Mesendoderm (in vitro differentiated cells): ENCODE measurements around the gene CENPM.
"Not testable (repeated sequence)": the region's sequence is repeated elsewhere in the genome, so short reads cannot be mapped to it uniquely, and the experiment has no call there.

Experiments
- DNase-seq: peaks from one replicate; pipeline ENCODE4 v3.0.0; 2013
- H2AK5ac ChIP-seq: 2 replicates; pipeline ENCODE4 v1.6.1; 2013; ENCODE audit warnings: low read length, inconsistent platforms
- H2BK120ac ChIP-seq: 2 replicates; pipeline ENCODE4 v1.6.1; 2013; ENCODE audit warnings: low read depth, mild to moderate bottlenecking, low read length, moderate library complexity, mixed read lengths
- H2BK15ac ChIP-seq: replicated peaks from 2 replicates; pipeline ENCODE4 v1.6.1; 2013; ENCODE audit warnings: low read depth, mild to moderate bottlenecking, moderate library complexity
- H2BK5ac ChIP-seq: 2 replicates; pipeline ENCODE4 v1.6.1; 2013; ENCODE audit warnings: low read length, inconsistent platforms
- H3K18ac ChIP-seq: 2 replicates; pipeline ENCODE4 v1.6.1; 2013; ENCODE audit warnings: mild to moderate bottlenecking, low read length, mixed read lengths
- H3K23ac ChIP-seq: one replicate; pipeline ENCODE4 v1.6.1; 2013; ENCODE audit warnings: low read length
- H3K27ac ChIP-seq: 2 replicates; pipeline ENCODE4 v1.5.1; 2013; ENCODE audit warnings: low read depth, mild to moderate bottlenecking, inconsistent platforms, low read length, moderate library complexity
- H3K27me3 ChIP-seq: 2 replicates; pipeline ENCODE4 v1.6.1; 2013; ENCODE audit warnings: low read length, control low read depth, mild to moderate bottlenecking, inconsistent platforms; ENCODE audit not compliant: insufficient read depth, poor library complexity
- H3K36me3 ChIP-seq: 2 replicates; pipeline ENCODE4 v1.6.1; 2013; ENCODE audit warnings: low read length, inconsistent platforms; ENCODE audit not compliant: control insufficient read depth, insufficient read depth
- H3K4ac ChIP-seq: one replicate; pipeline ENCODE4 v1.6.1; 2013; ENCODE audit warnings: low read depth, mild to moderate bottlenecking, low read length, moderate library complexity
- H3K4me1 ChIP-seq: 2 replicates; pipeline ENCODE4 v1.6.1; 2013; ENCODE audit warnings: low read depth, low read length, inconsistent platforms; ENCODE audit not compliant: control insufficient read depth
- H3K4me2 ChIP-seq: 2 replicates; pipeline ENCODE4 v1.6.1; 2013; ENCODE audit warnings: low read length
- H3K4me3 ChIP-seq: 2 replicates; pipeline ENCODE4 v1.5.1; 2013; ENCODE audit warnings: mild to moderate bottlenecking, low read length
- H3K56ac ChIP-seq: one replicate; pipeline ENCODE4 v1.6.1; 2013; ENCODE audit warnings: low read length
- H3K79me1 ChIP-seq: 2 replicates; pipeline ENCODE4 v1.6.1; 2013; ENCODE audit warnings: low read length, inconsistent platforms
- H3K79me2 ChIP-seq: 2 replicates; pipeline ENCODE4 v1.6.1; 2013; ENCODE audit warnings: mild to moderate bottlenecking, low read length; ENCODE audit not compliant: control insufficient read depth, insufficient read depth
- H3K9ac ChIP-seq: 2 replicates; pipeline ENCODE4 v1.6.1; 2013; ENCODE audit warnings: low read length, inconsistent platforms
- H4K5ac ChIP-seq: one replicate; pipeline ENCODE4 v1.6.1; 2013; ENCODE audit warnings: low read length
- H4K8ac ChIP-seq: one replicate; pipeline ENCODE4 v1.6.1; 2013; ENCODE audit warnings: low read depth, mild to moderate bottlenecking, control low read depth, low read length, moderate library complexity
- WGBS: extraction: QIAGEN DNeasy Blood & Tissue Kit; methylation state at CpG from one replicate; pipeline ENCODE4 v1.1.7; 2013; ENCODE audit warnings: low lambda C conversion rate, missing lambda C conversion rate; ENCODE audit not compliant: insufficient coverage; ENCODE audit errors: extremely low coverage; 5-methylcytosine and 5-hydroxymethylcytosine counted together

Gene CENPM

GRCh38 chr22:41948928-41949296, 2.0 kb upstream of the CENPM start:
- H3K79me1 ChIP-seq, H3K4me1 ChIP-seq, H3K18ac ChIP-seq, H3K36me3 ChIP-seq, H3K23ac ChIP-seq, H3K27me3 ChIP-seq, H2BK5ac ChIP-seq, H3K4me3 ChIP-seq, H3K9ac ChIP-seq, H3K79me2 ChIP-seq, H4K5ac ChIP-seq, H3K4me2 ChIP-seq, H2BK15ac ChIP-seq, H3K4ac ChIP-seq, H4K8ac ChIP-seq, H2AK5ac ChIP-seq, DNase-seq, H2BK120ac ChIP-seq, H3K27ac ChIP-seq, H3K56ac ChIP-seq: not testable (repeated sequence)
- no CpG with 5 or more reads among the region's 8 CpGs for WGBS

- Histone ChIP-seq H3K27ac (no peak overlapping the region), H3K4me3 (no peak overlapping the region), H3K79me1 (peaks cover 2% of the 10 kb centered on the region), H4K5ac (no peak overlapping the region), H2BK120ac (no peak overlapping the region), H3K4ac (no peak overlapping the region), H2BK15ac (no peak overlapping the region), H3K9ac (no peak overlapping the region), H3K36me3 (peaks cover 3% of the 10 kb centered on the region), H3K23ac (no peak overlapping the region), H2BK5ac (no peak overlapping the region), H3K56ac (no peak overlapping the region), H3K4me1 (peaks cover 5% of the 10 kb centered on the region), H3K79me2 (peaks cover 8% of the 10 kb centered on the region), H3K18ac (no peak overlapping the region), H3K4me2 (no peak overlapping the region), H2AK5ac (no peak overlapping the region), H4K8ac (no peak overlapping the region), H3K27me3 (no peaks in the 10 kb centered on the region)
- no peak for DNase-seq
- no CpG with 5 or more reads among the region's 2 CpGs for WGBS
Measured at GRCh38 chr22:41948142-41948541, 1.2 kb upstream of the CENPM start.

- Histone ChIP-seq H3K23ac (no peak overlapping the region), H3K9ac (peak overlapping the region; percentile 62), H3K4me3 (no peak overlapping the region), H2BK5ac (no peak overlapping the region), H3K79me1 (peaks cover 2% of the 10 kb centered on the region), H3K27me3 (no peaks in the 10 kb centered on the region), H4K8ac (no peak overlapping the region), H3K4ac (peak overlapping the region; percentile 70), H2BK15ac (no peak overlapping the region), H3K56ac (peak overlapping the region; percentile 81), H4K5ac (no peak overlapping the region), H2AK5ac (no peak overlapping the region), H3K27ac (no peak overlapping the region), H3K36me3 (peaks cover 3% of the 10 kb centered on the region), H3K4me2 (no peak overlapping the region), H2BK120ac (no peak overlapping the region), H3K4me1 (peaks cover 5% of the 10 kb centered on the region), H3K18ac (no peak overlapping the region), H3K79me2 (peaks cover 8% of the 10 kb centered on the region)
- WGBS, result no CpG with 5 or more reads among the region's 21 CpGs
- DNase-seq, result no peak
Measured at GRCh38 chr22:41947424-41948080, 600 bp upstream of the CENPM start.

GRCh38 chr22:41943661-41944209, 3.2 kb downstream of the CENPM start:
- no peak overlapping the region for H3K4ac ChIP-seq
- no CpG with 5 or more reads among the region's 9 CpGs for WGBS
- no peaks in the 10 kb centered on the region for H3K4me1 ChIP-seq
- H3K4me2 ChIP-seq, result no peak overlapping the region
- H3K4me3 ChIP-seq, result no peak overlapping the region
- H3K9ac ChIP-seq, result no peak overlapping the region
- H3K23ac ChIP-seq, result no peak overlapping the region
- H2BK5ac ChIP-seq, result no peak overlapping the region
- H3K36me3 ChIP-seq, result peaks cover 9% of the 10 kb centered on the region
- no peak overlapping the region for H4K8ac ChIP-seq
- no peak for DNase-seq
- H3K27me3 ChIP-seq, result no peaks in the 10 kb centered on the region
- H2AK5ac ChIP-seq, result no peak overlapping the region
- H2BK15ac ChIP-seq, result no peak overlapping the region
- H3K18ac ChIP-seq, result no peak overlapping the region
- no peak overlapping the region for H3K27ac ChIP-seq
- peaks cover 8% of the 10 kb centered on the region for H3K79me2 ChIP-seq
- no peak overlapping the region for H4K5ac ChIP-seq
- H3K79me1 ChIP-seq, result peaks cover 11% of the 10 kb centered on the region
- no peak overlapping the region for H3K56ac ChIP-seq
- no peak overlapping the region for H2BK120ac ChIP-seq

GRCh38 chr22:41940832-41941765, 5.9 kb downstream of the CENPM start:
- Histone ChIP-seq H4K5ac (no peak overlapping the region), H3K4me3 (no peak overlapping the region), H3K9ac (peak overlapping the region; percentile 36), H3K79me2 (peaks cover 8% of the 10 kb centered on the region), H3K79me1 (peaks cover 11% of the 10 kb centered on the region), H4K8ac (no peak overlapping the region), H3K4me1 (no peaks in the 10 kb centered on the region), H3K36me3 (peaks cover 13% of the 10 kb centered on the region), H3K23ac (no peak overlapping the region), H2BK15ac (no peak overlapping the region), H2BK5ac (no peak overlapping the region), H3K4me2 (no peak overlapping the region), H2AK5ac (no peak overlapping the region), H3K27me3 (no peaks in the 10 kb centered on the region), H3K4ac (no peak overlapping the region), H2BK120ac (no peak overlapping the region), H3K18ac (no peak overlapping the region), H3K56ac (peak overlapping the region; percentile 11), H3K27ac (no peak overlapping the region)
- WGBS, result no CpG with 5 or more reads among the region's 13 CpGs
- DNase-seq, result peak; percentile 87
